NCI-H2227 (cell line): Measurements from ENCODE around the gene LOXHD1.

Experiments
- DNase-seq: peaks from one replicate; lab custom pipeline; 2025; ENCODE audit not compliant: unreplicated experiment; lab: John Stamatoyannopoulos, UW

LOXHD1 gene

GRCh38 chr18:46627136-46627535 is 29.9 kb downstream of the LOXHD1 start:
- DNase-seq = no peak

DNA sequence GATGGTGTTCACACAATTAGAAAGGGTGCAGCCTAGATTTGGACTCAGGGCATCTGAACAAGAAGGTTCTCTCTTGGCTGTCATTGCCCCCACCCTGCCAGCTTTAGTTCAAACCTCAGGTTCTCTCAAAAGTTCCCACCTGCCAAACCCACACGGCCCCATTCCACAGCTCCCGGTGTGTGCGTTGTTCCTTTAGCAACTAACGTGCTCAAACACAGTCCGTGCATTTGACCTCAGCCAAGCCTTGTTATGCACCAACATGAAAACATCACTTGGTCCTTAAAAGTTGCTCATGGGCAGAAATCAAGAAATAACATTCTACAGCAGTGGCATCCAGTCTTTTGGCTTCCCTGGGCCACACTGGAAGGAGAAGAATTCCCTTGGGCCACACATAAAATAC is 32.0 kb downstream of the LOXHD1 start:
- DNase-seq = no peak

DNA sequence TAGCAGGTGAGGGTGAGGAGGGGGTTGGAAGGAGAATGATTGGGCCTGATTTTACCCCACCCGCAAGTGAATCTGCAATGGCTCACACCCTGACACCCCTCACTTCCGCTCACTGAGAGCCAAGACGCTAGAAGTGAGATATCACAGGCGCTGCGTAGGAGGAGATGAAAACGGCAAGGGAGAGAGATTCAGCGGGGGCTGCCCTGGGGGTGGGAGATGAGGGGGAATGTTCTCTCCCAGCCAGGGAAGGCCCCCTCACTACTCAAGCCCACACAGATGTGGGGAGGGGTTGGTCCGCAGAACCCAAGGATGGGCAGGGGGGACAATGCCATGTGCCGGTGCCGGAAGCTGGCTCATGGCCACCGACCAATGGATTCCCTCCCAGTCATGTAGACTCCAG is 32.9 kb downstream of the LOXHD1 start:
- no peak for DNase-seq

DNA sequence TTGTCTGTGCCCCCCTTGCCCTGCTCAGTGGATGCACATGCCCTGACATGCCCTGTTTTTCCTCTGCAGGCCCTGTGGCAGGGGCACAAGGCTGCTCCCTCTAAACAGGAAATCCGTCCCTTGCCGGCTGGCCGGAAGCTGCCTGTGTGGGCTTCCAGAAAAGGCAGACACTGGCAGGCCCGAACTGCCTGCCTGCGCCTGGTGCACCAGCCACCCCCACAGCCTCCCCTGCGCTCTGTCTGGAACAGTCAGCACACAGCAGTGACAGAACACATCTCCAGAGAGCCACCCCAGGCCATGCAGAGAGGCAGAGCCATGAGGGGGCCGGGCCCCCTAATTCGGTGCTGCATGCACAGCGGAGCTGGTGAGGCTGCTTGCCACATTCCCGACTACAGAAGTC is 33.5 kb downstream of the LOXHD1 start:
- no peak for DNase-seq

GRCh38 chr18:46622999-46623398 is 34.0 kb downstream of the LOXHD1 start:
- DNase-seq = peak; percentile 33

GRCh38 chr18:46622451-46622850 is 34.6 kb downstream of the LOXHD1 start:
- DNase-seq = no peak

- no peak for DNase-seq
Observed at GRCh38 chr18:46621871-46622270, 35.1 kb downstream of the LOXHD1 start.

DNA sequence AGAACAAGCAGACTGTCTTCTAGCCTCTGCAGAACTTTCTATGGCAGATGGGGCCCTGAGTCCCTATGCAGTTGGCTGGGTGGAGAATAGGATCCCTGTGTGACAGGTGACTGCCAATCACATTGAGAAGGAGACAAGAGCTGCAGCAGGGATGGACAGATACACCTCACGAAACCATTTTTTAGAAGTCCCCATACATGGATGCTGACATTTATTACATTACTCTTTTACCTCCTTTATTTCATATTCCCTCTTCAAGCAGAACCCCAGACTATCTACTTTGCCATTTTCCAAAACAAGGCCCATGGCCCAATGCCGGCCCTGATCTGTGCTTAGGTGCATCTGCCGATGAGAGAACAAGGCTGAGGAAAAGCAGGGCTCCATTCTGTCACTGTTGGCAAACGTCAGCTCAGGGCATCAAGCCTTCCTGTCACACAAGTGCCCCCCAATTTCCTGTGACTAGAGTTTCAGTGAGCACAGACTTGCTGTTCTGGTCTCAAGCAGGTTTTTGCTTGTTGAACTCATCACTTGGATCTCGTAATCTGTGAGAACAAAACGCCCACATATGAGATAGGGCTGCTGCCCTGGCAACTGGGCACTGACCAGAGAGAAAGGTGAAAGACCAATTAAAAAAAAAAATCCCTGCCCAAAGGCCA is 35.8 kb downstream of the LOXHD1 start:
- DNase-seq = no peak

- DNase-seq = no peak
Observed at GRCh38 chr18:46619559-46619958, 37.5 kb downstream of the LOXHD1 start.

GRCh38 chr18:46615720-46616119 is 41.3 kb downstream of the LOXHD1 start:
- DNase-seq = no peak

GRCh38 chr18:46609048-46609447 is 48.0 kb downstream of the LOXHD1 start:
- no peak for DNase-seq

GRCh38 chr18:46607926-46608325 is 49.1 kb downstream of the LOXHD1 start:
- no peak for DNase-seq

DNA sequence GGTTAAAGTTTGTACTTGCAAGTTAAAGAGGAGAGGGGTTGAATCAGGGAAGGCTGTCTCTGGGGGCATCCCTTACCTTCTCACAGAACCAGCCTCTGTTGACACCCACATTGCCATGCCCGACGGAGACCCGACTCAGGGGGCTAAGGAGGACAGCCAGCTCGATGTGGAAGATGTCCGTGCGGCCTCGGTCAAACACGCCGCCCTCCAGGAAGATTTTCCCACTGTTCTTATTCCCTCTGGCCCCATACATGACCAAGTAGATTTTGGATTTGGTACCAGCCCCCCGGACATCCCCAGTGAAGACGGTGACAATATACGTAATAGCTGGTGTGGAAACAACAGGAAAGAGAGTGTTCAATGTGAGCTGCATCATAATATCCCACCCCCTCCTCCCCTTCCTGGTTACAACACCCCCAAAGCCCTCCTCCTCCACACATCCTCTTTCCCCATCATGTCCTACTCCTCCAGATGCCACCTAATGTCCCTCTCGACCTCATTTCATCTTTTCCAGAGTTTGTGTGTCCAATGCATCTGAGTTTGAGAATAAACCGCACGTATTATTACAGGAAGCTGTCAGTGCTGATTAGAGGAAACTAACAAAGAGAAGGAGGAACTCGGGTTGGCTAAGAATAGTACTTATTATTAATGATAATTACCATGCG is 55.7 kb downstream of the LOXHD1 start:
- no peak for DNase-seq

- DNase-seq = no peak
Observed at GRCh38 chr18:46596119-46596518, 60.9 kb downstream of the LOXHD1 start.

DNA sequence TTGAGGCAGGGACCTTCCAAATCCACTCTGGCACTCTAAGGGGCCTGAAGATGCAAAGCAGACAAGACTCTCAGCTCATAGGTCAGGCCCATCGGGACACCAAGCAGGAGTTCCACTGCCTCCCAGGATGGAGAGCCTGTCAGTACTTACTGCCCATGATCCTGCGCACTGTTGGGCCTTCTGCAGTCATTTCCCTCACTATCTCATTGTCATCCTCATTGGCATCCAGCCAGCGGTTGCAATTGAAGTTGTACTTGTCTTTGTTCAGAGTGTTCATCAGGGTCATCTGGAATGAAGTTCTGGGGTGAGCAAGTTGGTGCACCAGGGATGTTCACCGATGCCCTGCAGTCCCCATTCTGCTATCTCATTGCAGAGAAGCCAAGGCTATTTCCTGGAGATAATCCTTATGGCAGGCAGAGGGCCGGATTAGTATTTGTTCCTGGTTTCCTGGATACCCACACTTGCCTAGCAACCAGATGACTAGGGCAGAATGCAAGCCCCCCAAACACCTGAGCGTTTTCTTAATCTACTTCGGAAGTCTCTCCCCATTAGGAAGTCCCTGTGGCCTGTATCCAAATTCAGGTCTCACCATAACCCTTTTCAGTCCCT is 65.1 kb downstream of the LOXHD1 start:
- no peak for DNase-seq

- no peak for DNase-seq
Observed at GRCh38 chr18:46590103-46590502, 66.9 kb downstream of the LOXHD1 start.

- no peak for DNase-seq
Observed at GRCh38 chr18:46588971-46589660, 67.9 kb downstream of the LOXHD1 start.

DNA sequence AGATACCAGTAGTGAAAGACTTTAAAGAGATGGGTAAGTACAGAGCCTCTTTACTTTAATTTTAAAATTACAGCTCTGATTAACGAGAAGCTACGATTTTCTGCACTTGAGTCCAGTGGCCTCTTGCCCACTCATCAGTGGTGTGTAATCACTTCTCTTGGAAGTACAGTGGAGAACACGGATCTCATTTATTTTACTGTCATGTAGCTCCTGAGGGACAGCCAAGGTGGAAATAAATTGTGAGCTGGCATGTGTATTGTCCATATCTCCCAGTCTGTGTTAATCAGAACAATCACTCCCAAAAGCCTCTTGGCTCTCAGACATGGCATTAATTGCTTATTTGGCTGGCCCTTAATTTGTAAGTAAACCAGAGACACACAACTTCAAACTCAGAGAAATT is 69.4 kb downstream of the LOXHD1 start:
- DNase-seq = peak; percentile 37

DNA sequence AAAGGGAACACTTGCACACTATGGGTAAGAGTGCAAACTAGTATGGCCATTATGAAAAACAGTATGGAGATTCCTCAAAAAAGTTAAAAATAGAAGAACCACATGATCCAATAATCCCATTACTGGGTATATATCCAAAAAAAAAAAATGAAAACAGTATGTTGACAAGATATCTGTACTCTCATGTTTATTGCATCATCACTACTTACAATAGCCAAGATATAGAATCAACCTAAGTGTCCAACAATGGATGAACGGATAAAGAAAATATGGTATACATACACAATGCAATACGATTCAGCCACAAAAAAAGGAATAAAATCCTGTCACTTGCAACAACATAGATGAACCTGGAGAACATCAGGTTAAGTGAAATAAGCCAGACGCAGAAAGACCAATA is 73.3 kb downstream of the LOXHD1 start:
- DNase-seq = no peak

- DNase-seq = no peak
Observed at GRCh38 chr18:46581648-46582047, 75.4 kb downstream of the LOXHD1 start.

DNA sequence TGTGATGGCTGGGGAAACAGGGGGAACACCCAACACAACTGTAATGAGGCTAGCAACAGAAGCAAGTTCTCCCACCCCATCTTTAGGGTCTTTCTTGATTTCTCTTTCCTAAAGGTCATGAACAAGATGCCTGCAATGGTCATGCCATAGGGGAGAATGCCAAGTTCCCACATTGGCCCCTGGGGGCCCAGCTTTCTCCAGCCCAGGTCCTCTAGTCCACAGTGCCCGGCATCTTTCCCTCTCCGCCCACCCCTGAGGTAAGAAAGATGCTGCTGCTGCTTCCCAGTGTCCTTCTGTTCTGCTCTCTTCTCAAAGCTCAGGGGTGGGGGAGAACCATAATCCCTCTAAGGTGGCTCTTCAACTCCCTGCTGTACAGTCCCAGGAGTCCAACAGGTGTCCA is 78.0 kb downstream of the LOXHD1 start:
- no peak for DNase-seq

- no peak for DNase-seq
Observed at GRCh38 chr18:46577546-46577945, 79.5 kb downstream of the LOXHD1 start.
